Measurements from ENCODE around the gene PWP1.

Gene PWP1

DNA sequence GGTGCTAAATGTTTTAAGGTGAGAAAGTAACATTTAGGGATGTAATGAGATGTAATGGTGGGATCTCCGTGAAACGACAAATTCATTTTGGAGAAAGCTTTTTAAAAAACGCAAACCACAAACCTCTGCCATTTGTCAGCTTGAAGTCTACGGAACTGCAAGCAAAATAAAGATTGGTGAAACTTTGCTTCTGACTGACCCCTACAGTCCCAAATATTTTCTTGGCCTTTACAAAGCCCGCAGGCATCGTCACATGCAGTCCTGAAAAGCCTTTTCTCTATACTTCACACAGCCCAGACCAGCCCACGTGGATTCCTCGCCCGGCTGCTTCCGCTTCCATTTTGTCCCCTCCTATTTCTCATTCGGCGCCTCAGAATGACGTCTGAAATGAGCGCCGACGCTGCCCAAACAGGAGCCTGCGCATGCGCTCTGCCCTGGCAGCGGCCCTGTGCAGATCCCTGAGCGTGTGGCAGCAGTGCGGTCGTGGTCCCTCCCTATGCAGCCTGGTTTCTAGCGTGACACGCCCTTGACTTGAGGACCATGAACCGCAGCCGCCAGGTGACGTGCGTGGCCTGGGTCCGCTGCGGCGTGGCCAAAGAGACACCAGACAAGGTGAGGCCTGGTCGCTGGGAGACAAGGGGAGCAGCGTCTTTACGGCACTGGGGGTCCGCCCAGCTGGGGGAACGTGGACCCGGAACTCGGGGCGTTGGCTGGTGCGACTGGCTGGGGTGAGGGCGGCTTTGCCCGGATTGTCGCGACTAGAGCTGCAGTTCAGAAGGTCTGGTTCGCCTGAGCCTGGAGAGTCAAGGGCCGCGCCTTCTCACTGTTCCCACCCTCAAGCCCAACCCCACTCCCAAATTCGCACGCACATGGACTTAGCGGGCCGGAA is at the start of gene PWP1:
TSS of gene PWP1 (plus strand) at position 440 of the 889 bp plus-strand sequence. CDS start at position 541, 101 bp downstream.
- DNase-seq = peak; percentile 95

- no peak for DNase-seq
Observed at GRCh38 chr12:107641154-107641553, 44.4 kb upstream of the PWP1 start.

GRCh38 chr12:107642240-107642639 is 43.4 kb upstream of the PWP1 start:
- no peak for DNase-seq

DNA sequence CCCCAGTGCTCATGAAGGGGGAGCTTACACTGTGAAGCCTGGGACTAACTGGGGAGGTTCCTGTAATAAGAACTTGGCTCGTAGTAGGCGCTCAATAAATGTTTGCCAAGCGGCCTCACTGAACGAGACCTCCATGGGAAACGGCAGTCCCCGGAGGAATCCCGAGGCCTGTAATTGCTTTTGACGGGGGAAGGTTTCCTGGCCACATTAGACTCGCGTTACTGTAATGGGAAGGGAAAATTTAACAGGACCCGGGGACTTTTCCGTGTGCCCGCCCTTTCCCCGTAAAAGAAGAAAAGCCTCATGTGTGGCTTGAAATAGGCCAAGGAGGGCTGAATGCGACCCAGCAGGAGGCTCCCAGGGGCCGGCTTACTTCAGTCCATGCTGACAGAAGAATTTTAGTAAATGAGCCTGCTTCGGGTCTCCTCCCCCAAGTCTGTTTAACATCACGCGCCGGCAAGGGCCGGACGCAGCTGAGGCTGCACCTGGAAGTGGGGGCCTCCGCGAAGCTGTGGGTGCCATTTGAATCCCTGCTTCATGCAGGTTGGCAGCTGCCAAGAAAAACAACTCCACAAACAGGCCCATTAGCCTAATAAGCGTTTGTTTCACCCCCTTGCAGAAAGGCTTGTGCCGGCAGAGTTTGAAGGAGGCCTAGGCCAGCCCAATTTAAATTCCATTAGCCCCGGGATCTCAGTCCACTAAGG is 39.8 kb upstream of the PWP1 start:
- DNase-seq = no peak

- no peak for DNase-seq
Observed at GRCh38 chr12:107646436-107646835, 39.2 kb upstream of the PWP1 start.

GRCh38 chr12:107649661-107650061 is 35.9 kb upstream of the PWP1 start:
- DNase-seq = no peak

GRCh38 chr12:107650977-107651376 is 34.6 kb upstream of the PWP1 start:
- DNase-seq = no peak

GRCh38 chr12:107651571-107652449 is 33.8 kb upstream of the PWP1 start:
- no peak for DNase-seq

DNA sequence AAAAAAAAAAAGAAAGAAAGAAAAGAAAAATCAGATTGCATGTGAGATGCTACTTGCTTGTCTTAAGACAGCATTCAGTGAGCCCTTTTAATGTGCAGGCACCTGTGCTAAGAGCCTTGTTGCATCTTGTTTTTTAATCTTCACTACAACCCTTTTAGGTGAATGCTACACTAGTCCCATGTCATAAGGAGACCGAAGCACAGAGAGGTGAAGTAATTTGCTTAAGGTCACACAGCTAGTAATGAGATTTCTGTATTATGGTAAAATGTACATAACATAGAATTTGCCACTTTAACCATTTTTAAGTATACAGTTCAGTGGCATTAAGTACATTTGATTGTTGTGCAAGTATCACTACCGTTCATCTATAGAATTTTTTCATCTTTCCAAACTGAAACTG is 32.1 kb upstream of the PWP1 start:
- DNase-seq = no peak

GRCh38 chr12:107654873-107655272 is 30.7 kb upstream of the PWP1 start:
- no peak for DNase-seq

DNA sequence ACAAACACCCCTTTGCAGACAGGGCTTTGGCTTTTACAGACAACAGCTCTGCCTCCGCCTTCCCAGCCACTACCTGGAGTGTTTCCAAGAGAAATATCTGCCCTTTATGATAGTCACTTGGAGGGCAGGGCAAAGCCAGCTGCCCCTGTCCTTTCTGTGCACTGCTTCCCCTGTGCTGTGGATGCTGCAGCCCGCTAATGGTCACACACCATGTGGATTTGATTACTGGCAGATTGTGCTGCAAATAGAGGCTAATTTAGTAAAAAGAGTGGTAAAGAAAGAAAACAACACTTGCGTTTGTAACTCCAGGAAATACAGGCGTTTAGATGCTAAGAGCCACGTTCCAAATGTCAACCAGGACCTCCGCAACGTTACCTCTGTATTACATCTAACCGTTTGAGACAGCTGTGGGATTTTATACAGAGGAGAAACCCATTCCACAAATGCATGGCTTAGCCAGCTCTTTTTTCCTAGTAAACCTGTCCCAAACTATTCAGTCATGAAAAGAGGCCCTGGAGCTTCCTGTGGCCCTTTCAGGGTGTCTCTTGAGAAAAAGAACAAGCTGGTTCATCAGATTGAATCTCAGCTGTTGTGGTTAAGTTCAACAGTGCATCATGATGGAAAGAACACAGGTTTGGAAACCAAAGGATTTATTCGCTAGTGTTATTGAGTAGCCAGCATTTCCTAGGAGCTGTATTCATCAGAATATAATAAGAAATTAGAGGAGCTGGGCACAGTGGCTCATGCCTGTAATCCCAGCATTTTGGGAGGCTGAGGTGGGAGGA is 30.1 kb upstream of the PWP1 start:
- DNase-seq = no peak

- no peak for DNase-seq
Observed at GRCh38 chr12:107656302-107656701, 29.3 kb upstream of the PWP1 start.

- no peak for DNase-seq
Observed at GRCh38 chr12:107657133-107657532, 28.5 kb upstream of the PWP1 start.

DNA sequence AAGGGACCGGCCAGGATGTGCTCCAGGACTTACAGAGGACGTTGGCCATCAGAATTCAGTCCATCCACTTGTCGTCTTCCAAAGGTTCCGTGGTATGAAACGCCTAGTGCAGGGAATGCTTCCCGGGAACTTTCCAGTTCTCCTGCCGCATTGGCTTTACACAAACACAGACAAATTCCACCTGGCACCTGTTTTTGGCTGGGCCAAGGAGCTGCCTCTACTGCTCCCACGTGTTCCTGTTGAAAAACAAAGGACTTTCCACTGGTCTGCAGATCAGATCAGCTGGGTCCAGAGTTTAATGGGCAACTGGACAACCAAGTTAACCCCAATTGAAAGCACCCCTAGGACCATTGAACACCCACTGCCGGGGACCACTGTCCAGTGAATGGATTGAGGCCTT is 28.0 kb upstream of the PWP1 start:
- no peak for DNase-seq

GRCh38 chr12:107660235-107660634 is 25.4 kb upstream of the PWP1 start:
- no peak for DNase-seq

DNA sequence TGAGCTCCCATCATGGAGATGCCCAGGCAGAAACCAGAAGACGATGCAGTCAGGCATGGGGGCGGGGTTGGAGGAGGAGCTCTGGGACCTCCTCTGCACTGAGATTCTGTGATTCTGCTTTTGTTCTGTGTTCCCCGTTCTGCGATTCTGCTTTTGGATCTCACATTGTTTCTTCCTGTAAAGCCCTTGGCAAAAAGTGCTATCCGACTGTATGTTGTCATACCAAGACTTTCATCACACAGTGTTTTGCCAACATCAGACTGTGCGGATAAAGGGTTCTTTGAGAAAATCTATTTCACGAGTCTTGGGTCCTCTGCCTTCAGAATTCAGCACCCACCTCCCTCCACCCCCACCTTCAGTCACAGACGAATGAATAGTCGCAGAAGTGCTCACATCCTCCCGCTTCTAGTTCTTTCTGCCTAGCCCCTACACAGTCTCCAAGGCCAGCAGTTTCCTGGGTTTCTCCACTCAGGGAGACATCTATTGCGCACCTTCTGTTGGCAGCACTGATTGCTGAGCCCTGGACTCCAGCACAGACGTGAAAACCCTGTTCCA is 24.7 kb upstream of the PWP1 start:
- DNase-seq = no peak

DNA sequence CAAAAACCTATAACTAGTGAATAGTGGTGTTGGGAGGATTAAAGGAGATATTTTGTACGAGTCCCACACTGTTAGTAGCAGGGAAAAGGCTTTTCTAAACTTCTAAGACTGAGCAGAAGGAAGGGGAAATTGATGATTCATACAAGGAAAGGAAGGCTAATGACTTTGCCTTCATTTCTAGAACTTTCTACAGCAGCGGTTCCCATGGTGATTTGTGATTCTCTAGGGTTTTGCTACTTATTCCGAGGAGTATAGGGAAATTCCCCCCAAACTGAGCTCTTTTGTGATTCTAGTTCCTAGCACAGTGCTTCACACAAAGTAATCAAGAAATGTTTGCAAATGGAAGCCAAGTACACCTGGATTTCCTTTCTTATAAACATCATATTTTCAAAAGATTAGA is 23.8 kb upstream of the PWP1 start:
- no peak for DNase-seq

DNA sequence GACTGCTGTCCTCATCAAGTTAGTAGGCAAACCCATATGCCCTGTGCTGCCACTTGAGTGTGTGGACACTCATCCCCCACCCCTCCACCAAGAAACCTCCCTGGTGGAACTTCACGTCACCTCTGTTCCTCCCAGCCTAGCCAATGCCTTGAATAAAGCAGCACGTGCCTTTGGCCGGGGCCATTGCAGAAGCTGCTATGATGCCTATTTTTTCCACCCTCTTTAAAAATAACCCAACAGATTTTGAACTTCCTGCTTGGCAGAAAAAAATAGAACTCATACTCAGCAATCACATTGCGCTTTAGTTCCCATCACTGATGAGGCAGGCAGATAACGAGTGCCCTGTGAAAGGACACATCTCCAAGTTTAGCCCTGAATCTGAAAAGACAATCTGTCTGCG is 23.1 kb upstream of the PWP1 start:
- DNase-seq = no peak

DNA sequence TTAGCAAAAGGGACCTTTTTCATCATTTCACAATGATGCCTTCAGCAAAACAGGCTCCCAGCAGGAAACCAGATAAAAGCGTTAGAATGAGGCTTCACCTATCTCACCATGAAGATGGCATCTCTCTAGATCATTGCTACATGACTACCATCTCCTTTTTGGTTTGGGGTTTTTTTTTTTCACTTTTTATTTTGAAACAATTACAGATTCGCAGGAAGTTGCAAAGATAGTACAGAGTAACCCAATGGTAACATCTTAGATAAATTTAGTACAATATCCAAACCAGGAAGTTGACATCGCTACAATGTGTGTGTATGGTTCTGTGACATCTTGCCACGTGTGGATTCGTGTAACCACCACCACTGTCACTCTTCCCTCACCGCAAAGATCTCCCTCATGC is 22.3 kb upstream of the PWP1 start:
- no peak for DNase-seq

DNA sequence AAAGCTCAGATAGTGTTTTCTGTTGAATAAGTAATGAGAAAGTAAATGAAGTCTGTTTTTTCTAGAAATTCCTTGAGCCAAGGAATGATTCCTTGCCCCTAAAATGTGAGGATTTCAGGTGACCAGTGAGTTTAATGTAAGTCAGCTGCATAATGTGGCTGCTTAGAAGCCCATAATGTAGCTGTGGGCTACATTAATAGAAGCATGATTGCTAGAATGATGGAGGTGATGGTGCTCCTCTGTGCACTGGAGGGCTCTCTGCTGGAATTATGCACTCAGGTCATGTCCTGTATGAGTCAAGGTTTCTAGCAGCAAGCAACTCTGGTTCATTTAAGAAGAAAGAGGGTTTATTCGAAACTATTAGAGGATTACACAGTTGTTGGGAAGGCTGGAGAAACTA is 19.6 kb upstream of the PWP1 start:
- no peak for DNase-seq

DNA sequence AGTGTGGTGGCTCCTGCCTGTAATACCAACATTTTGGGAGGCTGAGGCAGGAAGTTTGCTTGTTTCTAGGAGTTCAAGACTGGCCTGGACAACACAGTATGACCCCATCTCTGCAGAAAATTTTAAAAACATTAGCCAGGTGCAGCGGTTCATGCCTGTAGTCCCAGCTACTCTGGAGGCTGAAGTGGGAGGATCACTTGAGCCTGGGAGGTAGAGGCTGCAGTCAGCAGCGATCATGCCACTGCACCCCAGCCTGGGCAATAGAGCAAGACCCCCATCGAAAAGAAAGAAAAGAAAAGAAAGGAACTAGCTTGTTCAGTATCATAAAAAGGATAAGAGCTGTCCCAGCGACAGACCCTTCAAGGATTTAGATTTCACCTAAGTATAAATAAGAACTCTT is 18.1 kb upstream of the PWP1 start:
- no peak for DNase-seq

Measured in activated T-cell treated with anti-CD3 and anti-CD28 coated beads, Interleukin-2, amount 50 U/mL, for 1 hour (primary cell).